GM13977 (cell line): ENCODE data around the gene CMTM2.

Experiments
- DNase-seq: peaks from one replicate; pipeline ENCODE4 v3.0.0; 2012; ENCODE audit warnings: low spot score
- in situ Hi-C: fragments of 300-500 bp; cut with MboI; formaldehyde crosslinking; loops from one replicate; pipeline ENCODE4 v1.12.0; 2022; ENCODE audit warnings: low sequenced_read_pairs, low pct_unique_long_range_greater_than_20kb, mixed read lengths, inconsistent platforms; ENCODE audit not compliant: unreplicated experiment
- TF ChIP-seq, protein P1 (sequence below): IDR thresholded peaks from 2 replicates; pipeline ENCODE4 v1.5.1; 2012; ENCODE audit warnings: mild to moderate bottlenecking, control low read depth; ENCODE audit not compliant: insufficient read depth; ENCODE audit errors: extremely low read depth, missing control alignments

The CMTM2 gene

DNA sequence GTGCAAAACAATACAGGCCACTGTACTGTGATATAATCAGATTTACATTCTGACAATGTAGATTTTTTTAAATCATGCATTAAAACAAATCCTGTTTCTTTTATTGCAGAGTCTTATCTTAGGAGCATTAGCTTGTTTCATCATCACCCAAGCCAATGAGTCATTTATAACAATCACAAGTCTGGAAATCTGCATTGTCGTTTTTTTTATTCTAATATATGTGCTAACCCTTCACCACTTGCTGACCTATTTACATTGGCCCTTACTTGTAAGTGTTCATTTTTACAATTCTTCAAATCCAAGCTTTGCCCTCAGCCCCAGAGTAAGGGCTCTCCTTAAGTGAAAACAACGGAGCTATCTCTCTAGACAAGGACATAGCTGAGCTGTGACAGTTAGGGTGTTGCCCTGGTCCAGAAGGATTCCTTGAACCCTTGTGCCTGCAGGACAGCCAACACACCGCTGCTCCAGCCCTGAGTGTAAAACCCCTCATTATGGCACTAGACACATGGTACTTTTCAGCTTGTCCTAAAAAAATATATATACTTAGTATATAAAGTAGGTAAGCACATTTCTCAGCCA is 9.3 kb upstream of the CMTM2 start:
- in situ Hi-C loops = no loop called here
- DNase-seq = no peak
- TF ChIP-seq, protein P1, sequence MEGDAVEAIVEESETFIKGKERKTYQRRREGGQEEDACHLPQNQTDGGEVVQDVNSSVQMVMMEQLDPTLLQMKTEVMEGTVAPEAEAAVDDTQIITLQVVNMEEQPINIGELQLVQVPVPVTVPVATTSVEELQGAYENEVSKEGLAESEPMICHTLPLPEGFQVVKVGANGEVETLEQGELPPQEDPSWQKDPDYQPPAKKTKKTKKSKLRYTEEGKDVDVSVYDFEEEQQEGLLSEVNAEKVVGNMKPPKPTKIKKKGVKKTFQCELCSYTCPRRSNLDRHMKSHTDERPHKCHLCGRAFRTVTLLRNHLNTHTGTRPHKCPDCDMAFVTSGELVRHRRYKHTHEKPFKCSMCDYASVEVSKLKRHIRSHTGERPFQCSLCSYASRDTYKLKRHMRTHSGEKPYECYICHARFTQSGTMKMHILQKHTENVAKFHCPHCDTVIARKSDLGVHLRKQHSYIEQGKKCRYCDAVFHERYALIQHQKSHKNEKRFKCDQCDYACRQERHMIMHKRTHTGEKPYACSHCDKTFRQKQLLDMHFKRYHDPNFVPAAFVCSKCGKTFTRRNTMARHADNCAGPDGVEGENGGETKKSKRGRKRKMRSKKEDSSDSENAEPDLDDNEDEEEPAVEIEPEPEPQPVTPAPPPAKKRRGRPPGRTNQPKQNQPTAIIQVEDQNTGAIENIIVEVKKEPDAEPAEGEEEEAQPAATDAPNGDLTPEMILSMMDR = no peak

DNA sequence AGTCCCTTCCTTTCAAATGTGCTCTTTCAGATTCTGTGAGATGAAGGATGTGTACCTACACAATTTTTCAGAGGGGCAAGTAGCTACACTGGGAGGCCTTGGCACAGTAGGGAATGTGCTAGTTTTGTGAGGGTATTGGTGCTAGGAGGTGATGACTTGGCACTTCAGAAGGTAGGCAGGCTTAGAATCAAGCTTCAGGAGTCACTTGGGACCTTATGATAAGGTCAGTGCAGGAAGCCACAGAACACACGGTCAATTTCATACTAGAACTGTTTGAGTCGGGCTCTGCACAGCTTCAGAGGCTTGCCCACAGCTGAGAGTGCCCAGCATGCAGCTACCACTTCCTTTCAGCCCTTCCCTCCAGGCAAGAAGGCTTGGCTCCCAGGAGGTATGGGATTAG is 6.9 kb upstream of the CMTM2 start:
- DNase-seq = no peak
- TF ChIP-seq, protein P1 = no peak
- in situ Hi-C loops = no loop called here

DNA sequence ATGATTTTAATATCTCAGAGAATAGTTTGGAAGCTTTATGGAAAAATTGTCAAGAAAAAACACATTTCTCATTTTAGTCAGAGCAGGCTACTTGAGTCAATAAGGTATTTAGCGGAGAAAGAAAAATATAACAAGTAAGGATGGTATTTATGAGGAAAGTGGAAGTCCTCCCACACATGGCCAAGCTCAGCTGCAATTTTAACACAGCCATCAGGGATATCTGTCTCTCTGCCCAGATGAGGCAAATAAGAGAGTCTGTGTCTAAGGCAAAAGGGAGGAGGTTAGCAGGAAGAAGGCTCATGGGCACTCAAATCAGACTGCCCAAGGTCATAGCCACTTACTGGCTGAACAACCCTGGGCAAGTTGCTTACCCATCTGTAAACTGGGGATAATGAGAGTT is 5.2 kb upstream of the CMTM2 start:
- TF ChIP-seq, protein P1 = no peak
- DNase-seq = no peak
- in situ Hi-C loops = no loop called here

DNA sequence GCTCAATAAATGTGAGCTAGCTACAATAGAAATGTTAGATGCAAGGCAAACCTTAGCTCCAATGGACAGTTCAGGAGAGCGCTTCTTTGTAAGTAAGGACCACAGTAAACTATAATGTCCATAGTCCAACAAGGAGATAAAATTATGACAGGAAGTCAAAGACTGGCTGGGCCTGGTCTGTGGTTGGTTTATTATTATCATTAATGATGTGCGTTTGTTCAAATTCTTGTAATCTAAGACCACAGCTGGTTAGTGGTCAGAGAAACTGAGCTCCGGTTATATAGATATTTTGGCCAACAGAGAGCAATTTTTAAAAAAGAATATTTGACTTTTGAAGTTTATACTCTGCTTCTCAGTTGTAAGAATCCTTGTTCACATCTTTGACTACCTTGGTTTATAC is 4.7 kb upstream of the CMTM2 start:
- no peak for DNase-seq
- in situ Hi-C loops = no loop called here
- TF ChIP-seq, protein P1 = no peak

DNA sequence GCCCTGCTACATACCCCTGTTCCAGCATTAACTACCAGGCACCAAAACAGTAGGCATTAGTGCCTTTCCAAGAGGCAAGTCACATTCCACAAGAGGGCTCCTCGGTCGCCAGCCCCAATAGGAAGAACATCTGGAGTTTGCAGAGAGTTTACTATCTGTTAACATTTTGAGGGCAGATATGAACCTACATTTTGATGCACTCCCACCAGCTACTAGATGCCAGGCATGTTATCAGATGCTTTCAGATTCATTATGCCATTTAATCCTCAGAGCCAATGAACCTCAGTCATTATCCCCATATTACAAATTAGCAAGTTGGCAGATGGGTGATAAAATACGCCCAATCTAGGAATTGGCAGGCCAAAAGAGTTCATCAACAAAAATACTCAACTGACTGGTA is 4.2 kb upstream of the CMTM2 start:
- in situ Hi-C loops = loop anchor here (25.0 kb wide), 1 partner anchor 163 kb away; no protein-coding TSS in a partner anchor
- TF ChIP-seq, protein P1 = no peak

DNA sequence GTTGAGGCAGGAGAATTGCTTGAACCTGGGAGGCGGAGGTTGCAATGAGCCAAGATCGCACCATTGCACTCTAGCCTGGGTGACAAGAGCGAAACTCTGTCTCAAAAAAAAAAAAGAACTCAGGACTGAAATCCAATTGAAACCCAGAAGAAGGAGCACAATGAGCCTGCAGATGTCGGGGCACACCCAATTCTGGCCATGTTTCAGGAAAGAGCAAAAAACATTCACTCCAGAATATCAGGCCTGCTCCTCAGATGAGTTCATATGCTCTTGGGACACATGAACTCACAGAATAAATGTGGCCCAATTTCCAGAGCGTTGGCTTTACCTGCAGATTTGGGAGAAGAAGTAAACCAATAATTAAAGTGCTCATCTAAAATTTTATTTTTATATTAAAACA is 3.0 kb upstream of the CMTM2 start:
- in situ Hi-C loops = loop anchor here (25.0 kb wide), 1 partner anchor 164 kb away; no protein-coding TSS in a partner anchor
- TF ChIP-seq, protein P1 = no peak
- DNase-seq = no peak

More for the DNA sequence above, 4.2 kb upstream of the CMTM2 start:
- DNase-seq = no peak
